22Rv1 (cell line): ENCODE data around the gene CCDC175.

Experiments used
- ZFX ChIP-seq: fragments of 450-650 bp; IDR thresholded peaks from 2 replicates; pipeline ENCODE4 v1.6.1; 2017; ENCODE audit warnings: antibody characterized with exemption, borderline replicate concordance
- TF ChIP-seq, protein P1 (sequence below): fragments of 450-650 bp; IDR thresholded peaks from 2 replicates; pipeline ENCODE4 v1.5.1; 2017; ENCODE audit warnings: mild to moderate bottlenecking

DNA sequence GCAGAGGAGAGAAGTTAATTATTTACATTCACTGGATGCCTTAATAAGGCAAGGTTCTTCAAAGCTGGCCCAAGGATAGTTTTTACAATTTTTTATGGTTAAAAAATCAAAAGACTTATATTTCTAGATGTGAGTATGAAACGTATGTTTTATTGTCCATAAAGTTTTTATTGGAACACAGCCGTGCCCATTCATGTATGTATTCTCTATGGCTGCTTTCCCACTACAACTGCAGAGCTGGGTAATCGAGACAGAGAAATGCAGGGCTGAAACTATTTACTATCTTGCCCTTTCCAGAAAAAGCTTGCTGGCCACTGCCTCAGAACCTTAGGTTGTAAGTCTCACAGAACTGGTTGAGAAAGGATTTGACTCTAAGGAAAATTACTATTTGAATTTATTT lies 75.9 kb downstream of the CCDC175 start:
- TF ChIP-seq, protein P1, sequence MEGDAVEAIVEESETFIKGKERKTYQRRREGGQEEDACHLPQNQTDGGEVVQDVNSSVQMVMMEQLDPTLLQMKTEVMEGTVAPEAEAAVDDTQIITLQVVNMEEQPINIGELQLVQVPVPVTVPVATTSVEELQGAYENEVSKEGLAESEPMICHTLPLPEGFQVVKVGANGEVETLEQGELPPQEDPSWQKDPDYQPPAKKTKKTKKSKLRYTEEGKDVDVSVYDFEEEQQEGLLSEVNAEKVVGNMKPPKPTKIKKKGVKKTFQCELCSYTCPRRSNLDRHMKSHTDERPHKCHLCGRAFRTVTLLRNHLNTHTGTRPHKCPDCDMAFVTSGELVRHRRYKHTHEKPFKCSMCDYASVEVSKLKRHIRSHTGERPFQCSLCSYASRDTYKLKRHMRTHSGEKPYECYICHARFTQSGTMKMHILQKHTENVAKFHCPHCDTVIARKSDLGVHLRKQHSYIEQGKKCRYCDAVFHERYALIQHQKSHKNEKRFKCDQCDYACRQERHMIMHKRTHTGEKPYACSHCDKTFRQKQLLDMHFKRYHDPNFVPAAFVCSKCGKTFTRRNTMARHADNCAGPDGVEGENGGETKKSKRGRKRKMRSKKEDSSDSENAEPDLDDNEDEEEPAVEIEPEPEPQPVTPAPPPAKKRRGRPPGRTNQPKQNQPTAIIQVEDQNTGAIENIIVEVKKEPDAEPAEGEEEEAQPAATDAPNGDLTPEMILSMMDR, result no peak
- no peak for TF ChIP-seq ZFX
